Prostate gland (tissue), 2 donors: Measurements from ENCODE around the gene CCNL2. TPM values are rescaled to one million over a fixed set of nuclear protein-coding genes. Genes with fewer than 3 reads are reported as not detected.
"Not testable (repeated sequence)": the region's sequence is repeated elsewhere in the genome, so short reads cannot be mapped to it uniquely, and the experiment has no call there.

Experiments used
- DNase-seq: peaks from one replicate; pipeline ENCODE4 v3.0.0-alpha.2; 2019; ENCODE audit warnings: low spot score
- H3K27ac ChIP-seq, 2 donors: fragments of 200-600 bp; sonication (generic); 2 replicates each; pipeline ENCODE4 v1.5.1; 2017 to 2019
- H3K27me3 ChIP-seq: fragments of 200-600 bp; sonication (generic); replicated peaks from 2 replicates; pipeline ENCODE4 v1.5.1; 2019; ENCODE audit not compliant: insufficient read depth
- H3K36me3 ChIP-seq, 2 donors: fragments of 200-600 bp; sonication (generic); 1 replicate in 1 of 2; 2 replicates in 1 of 2; pipeline versions ENCODE4 v1.5.1 to v1.8.1; 2017 to 2019
- H3K4me1 ChIP-seq: fragments of 200-600 bp; sonication (generic); replicated peaks from 2 replicates; pipeline ENCODE4 v1.5.1; 2019
- H3K4me3 ChIP-seq, 2 donors: fragments of 200-600 bp; sonication (generic); 2 replicates each; pipeline ENCODE4 v1.5.1; 2017 to 2019
- H3K9me3 ChIP-seq: fragments of 200-600 bp; sonication (generic); 2 replicates; pipeline ENCODE4 v1.5.1; 2017
- CTCF ChIP-seq, 4 experiments: fragments of 200-600 bp in 2 of 4; fragments of 450-650 bp in 2 of 4; sonication (generic) in 2 of 4; IDR thresholded peaks; 1 replicate in 3 of 4; 2 replicates in 1 of 4; pipeline ENCODE4 v1.5.1; 2016 to 2019; ENCODE audit warnings: antibody characterized with exemption in 4 of 4, mild to moderate bottlenecking in 2 of 4, moderate library complexity in 2 of 4
- POLR2A ChIP-seq: fragments of 450-650 bp; IDR thresholded peaks from one replicate; pipeline ENCODE4 v1.6.1; 2016; ENCODE audit warnings: antibody characterized with exemption, mild to moderate bottlenecking
- POLR2AphosphoS5 ChIP-seq: sonication (generic); formaldehyde crosslinking; IDR thresholded peaks from one replicate; pipeline ENCODE4 v1.6.1; 2017; ENCODE audit warnings: antibody characterized with exemption
- WGBS: methylation state at CpG from one replicate; pipeline ENCODE4 v1.1.5; 2018; 5-methylcytosine and 5-hydroxymethylcytosine counted together
- intact Hi-C: fragments of 100-400 bp; cut with DNase I; formaldehyde crosslinking; loops from one replicate; pipeline ENCODE4 v1.14.2; 2022
- total RNA-seq, 2 donors: library from RNA; depleted of rRNA; stranded (reverse); fragments of >200 nt; gene quantifications; one replicate each; pipeline ENCODE4 v1.1.0, GENCODE V29; 2016

Gene CCNL2
- 100 to 1,000 TPM; 116 to 242 TPM for total RNA-seq

- Histone ChIP-seq H3K27ac (peak within 1 kb of the TSS; percentile 73 to 79), H3K9me3 (no peaks in the 10 kb centered on the region), H3K27me3 (no peaks in the 10 kb centered on the region), H3K4me1 (peaks cover 15% of the 10 kb centered on the region), H3K4me3 (peak within 1 kb of the TSS; percentile 92 to 96), H3K36me3 (peaks cover 0 to 6% of the 10 kb centered on the region in 2 donors)
- under 1% methylated on average over 58 of the region's 86 CpGs for WGBS
- intact Hi-C loops: loop anchor here (1.0 kb wide), 1 partner anchor 24 kb away; the partner anchor contains the start of gene AURKAIP1
- TF ChIP-seq POLR2AphosphoS5: peak; percentile 98
- TF ChIP-seq CTCF (IDR thresholded peaks at IDR 0.05): peak; percentile 59 to 94 (median 76)
- peak; percentile 34 for TF ChIP-seq POLR2A
- peak; percentile 97 for DNase-seq
Observed at GRCh38 chr1:1399187-1399871, at the start of gene CCNL2. Gene CCNL2, minus strand, starts transcription at chr1:1399335. Its CDS starts 29 bp downstream, at chr1:1399306.

- H3K4me3 ChIP-seq, H3K36me3 ChIP-seq, H3K27ac ChIP-seq, H3K27me3 ChIP-seq, DNase-seq, H3K4me1 ChIP-seq, H3K9me3 ChIP-seq, intact Hi-C loops: not testable (repeated sequence)
- 93% methylated on average over 19 of the region's 19 CpGs for WGBS
Observed at GRCh38 chr1:1446631-1447030, 47.5 kb upstream of the CCNL2 start.

- intact Hi-C loops: loop anchor here (5.0 kb wide), 1 partner anchor 35 kb away; the partner anchor contains the start of gene MRPL20
- H3K36me3 ChIP-seq: no peaks in the 10 kb centered on the region
- H3K27ac ChIP-seq: no peak overlapping the region
- peaks cover 7% of the 10 kb centered on the region for H3K4me1 ChIP-seq
- no peaks in the 10 kb centered on the region for H3K9me3 ChIP-seq
- WGBS: 77% methylated on average over 32 of the region's 32 CpGs
- no peak overlapping the region for H3K4me3 ChIP-seq
- peak; percentile 4 for DNase-seq
- H3K27me3 ChIP-seq: no peaks in the 10 kb centered on the region
- no peak for TF ChIP-seq POLR2AphosphoS5
- no peak for TF ChIP-seq POLR2A
- TF ChIP-seq CTCF (IDR thresholded peaks at IDR 0.05): no peak
Observed at GRCh38 chr1:1442069-1442770, 43.1 kb upstream of the CCNL2 start.

GRCh38 chr1:1441002-1441888 lies 42.1 kb upstream of the CCNL2 start:
- peak overlapping the region in 1 of 2 donors; percentile 0 for H3K27ac ChIP-seq
- WGBS: 28% methylated on average over 26 of the region's 29 CpGs
- H3K36me3 ChIP-seq: no peaks in the 10 kb centered on the region
- H3K9me3 ChIP-seq: no peaks in the 10 kb centered on the region
- no peak overlapping the region for H3K4me3 ChIP-seq
- intact Hi-C loops: loop anchor here (5.0 kb wide), 1 partner anchor 34 kb away; the partner anchor contains the start of gene MRPL20
- no peaks in the 10 kb centered on the region for H3K27me3 ChIP-seq
- no peak for TF ChIP-seq POLR2AphosphoS5
- TF ChIP-seq CTCF (IDR thresholded peaks at IDR 0.05): peak; percentile 74 to 91 (median 88)
- no peak for DNase-seq
- H3K4me1 ChIP-seq: peaks cover 13% of the 10 kb centered on the region
